Iris pigment epithelial cell (primary cell): ENCODE data around the gene RYR1.
"Not testable (repeated sequence)": the region's sequence is repeated elsewhere in the genome, so short reads cannot be mapped to it uniquely, and the experiment has no call there.

Source experiments
- DNase-seq: peaks from one replicate; pipeline ENCODE4 v3.0.0-alpha.2; 2011; ENCODE audit warnings: low read depth

Gene RYR1

GRCh38 chr19:38538793-38539528, 105.5 kb downstream of the RYR1 start:
- no peak for DNase-seq

GRCh38 chr19:38539751-38540150, 106.3 kb downstream of the RYR1 start:
- no peak for DNase-seq

- DNase-seq = no peak
Observed at GRCh38 chr19:38542040-38542439, 108.5 kb downstream of the RYR1 start.

- no peak for DNase-seq
Observed at GRCh38 chr19:38543286-38543806, 109.9 kb downstream of the RYR1 start.

GRCh38 chr19:38543807-38544568, 110.5 kb downstream of the RYR1 start:
- DNase-seq = peak; percentile 95

GRCh38 chr19:38544569-38545315, 111.3 kb downstream of the RYR1 start:
- DNase-seq = peak; percentile 32

- DNase-seq = peak; percentile 33
Observed at GRCh38 chr19:38545596-38545995, 112.1 kb downstream of the RYR1 start.

- DNase-seq = no peak
Observed at GRCh38 chr19:38547421-38547820, 113.9 kb downstream of the RYR1 start.

GRCh38 chr19:38549061-38549460, 115.6 kb downstream of the RYR1 start:
- no peak for DNase-seq

GRCh38 chr19:38549942-38550341, 116.5 kb downstream of the RYR1 start:
- DNase-seq = no peak

GRCh38 chr19:38550376-38550775, 116.9 kb downstream of the RYR1 start:
- no peak for DNase-seq

- no peak for DNase-seq
Observed at GRCh38 chr19:38551450-38551813, 117.9 kb downstream of the RYR1 start.

GRCh38 chr19:38553239-38553638, 119.7 kb downstream of the RYR1 start:
- not testable (repeated sequence) for DNase-seq

- no peak for DNase-seq
Observed at GRCh38 chr19:38554676-38555141, 121.2 kb downstream of the RYR1 start.

GRCh38 chr19:38555200-38555599, 121.7 kb downstream of the RYR1 start:
- no peak for DNase-seq

- DNase-seq = no peak
Observed at GRCh38 chr19:38556521-38557174, 123.2 kb downstream of the RYR1 start.

GRCh38 chr19:38557205-38557799, 123.8 kb downstream of the RYR1 start:
- DNase-seq = no peak

GRCh38 chr19:38558933-38559332, 125.4 kb downstream of the RYR1 start:
- DNase-seq = not testable (repeated sequence)

GRCh38 chr19:38559428-38560401, 126.2 kb downstream of the RYR1 start:
- DNase-seq = peak; percentile 35

- DNase-seq = no peak
Observed at GRCh38 chr19:38561053-38561606, 127.6 kb downstream of the RYR1 start.
